ENCODE data around the gene MGLL.

MGLL gene

GRCh38 chr3:127722091-127722784, 100.1 kb downstream of the MGLL start:
- Mint-ChIP-seq H3K9me3 (ENCODE audit: low read depth) (no peaks in the 10 kb centered on the region), H3K36me3 (no peaks in the 10 kb centered on the region), H3K4me3 (no peak overlapping the region), H3K27me3 (peaks cover 1% of the 10 kb centered on the region), H3K4me1 (ENCODE audit: low read depth) (no peaks in the 10 kb centered on the region), H3K27ac (no peak overlapping the region)

- no peak overlapping the region for H3K4me3 Mint-ChIP-seq
- no peaks in the 10 kb centered on the region for H3K4me1 Mint-ChIP-seq (ENCODE audit: low read depth)
- H3K27ac Mint-ChIP-seq, result no peak overlapping the region
- peaks cover 1% of the 10 kb centered on the region for H3K27me3 Mint-ChIP-seq
- H3K9me3 Mint-ChIP-seq (ENCODE audit: low read depth), result no peaks in the 10 kb centered on the region
- H3K36me3 Mint-ChIP-seq, result no peaks in the 10 kb centered on the region
Measured at GRCh38 chr3:127720985-127721935, 101.1 kb downstream of the MGLL start.

- Mint-ChIP-seq H3K9me3 (ENCODE audit: low read depth) (no peaks in the 10 kb centered on the region), H3K4me3 (no peak overlapping the region), H3K4me1 (ENCODE audit: low read depth) (no peaks in the 10 kb centered on the region), H3K27ac (no peak overlapping the region), H3K27me3 (peaks cover 1% of the 10 kb centered on the region), H3K36me3 (no peaks in the 10 kb centered on the region)
Measured at GRCh38 chr3:127720161-127720823, 102.0 kb downstream of the MGLL start.

- Mint-ChIP-seq H3K27me3 (peaks cover 1% of the 10 kb centered on the region), H3K9me3 (ENCODE audit: low read depth) (no peaks in the 10 kb centered on the region), H3K27ac (no peak overlapping the region), H3K36me3 (no peaks in the 10 kb centered on the region), H3K4me3 (no peak overlapping the region), H3K4me1 (ENCODE audit: low read depth) (no peaks in the 10 kb centered on the region)
Measured at GRCh38 chr3:127719369-127719768, 102.9 kb downstream of the MGLL start.

- no peaks in the 10 kb centered on the region for H3K9me3 Mint-ChIP-seq (ENCODE audit: low read depth)
- H3K4me1 Mint-ChIP-seq (ENCODE audit: low read depth), result no peaks in the 10 kb centered on the region
- no peaks in the 10 kb centered on the region for H3K27me3 Mint-ChIP-seq
- H3K36me3 Mint-ChIP-seq, result no peaks in the 10 kb centered on the region
- no peak overlapping the region for H3K4me3 Mint-ChIP-seq
- no peak overlapping the region for H3K27ac Mint-ChIP-seq
Measured at GRCh38 chr3:127718916-127719290, 103.4 kb downstream of the MGLL start.

DNA sequence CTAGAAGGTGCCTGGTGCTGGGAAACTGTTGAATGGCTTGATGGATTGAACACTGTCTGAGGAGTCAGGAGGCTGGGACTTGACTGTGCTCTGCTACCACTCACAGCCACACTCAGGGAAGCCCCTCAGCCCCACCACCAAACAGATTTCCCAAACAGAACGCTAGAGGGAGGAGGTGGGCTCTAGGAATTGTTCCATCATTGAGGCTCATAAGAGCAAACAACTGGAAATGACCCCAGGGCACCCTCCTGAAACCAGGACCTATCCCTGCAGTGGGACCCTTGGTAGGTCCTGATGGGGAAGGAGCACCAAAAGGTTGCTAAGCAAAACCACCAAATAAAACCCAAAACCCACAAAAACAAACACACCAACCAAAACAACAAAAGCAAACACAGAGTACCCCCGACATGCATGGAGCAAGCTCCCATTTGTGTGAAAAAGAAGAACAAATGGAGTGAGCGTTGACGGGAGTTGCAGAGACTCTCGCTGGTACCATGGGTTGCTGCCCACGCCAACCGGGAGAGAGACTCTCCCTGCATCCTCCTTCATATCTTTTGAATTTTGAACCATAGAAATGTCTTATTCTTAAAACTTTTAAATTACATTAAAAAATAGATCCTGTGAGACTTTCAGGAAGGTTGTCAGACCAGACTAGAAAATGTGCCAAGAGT, 103.9 kb downstream of the MGLL start:
- H3K36me3 Mint-ChIP-seq, result no peaks in the 10 kb centered on the region
- no peak overlapping the region for H3K27ac Mint-ChIP-seq
- no peaks in the 10 kb centered on the region for H3K27me3 Mint-ChIP-seq
- no peak overlapping the region for H3K4me3 Mint-ChIP-seq
- no peaks in the 10 kb centered on the region for H3K4me1 Mint-ChIP-seq (ENCODE audit: low read depth)
- H3K9me3 Mint-ChIP-seq (ENCODE audit: low read depth), result no peaks in the 10 kb centered on the region

GRCh38 chr3:127717357-127718244, 104.7 kb downstream of the MGLL start:
- Mint-ChIP-seq H3K27ac (no peak overlapping the region), H3K36me3 (no peaks in the 10 kb centered on the region), H3K4me1 (ENCODE audit: low read depth) (no peaks in the 10 kb centered on the region), H3K9me3 (ENCODE audit: low read depth) (no peaks in the 10 kb centered on the region), H3K4me3 (no peak overlapping the region), H3K27me3 (no peaks in the 10 kb centered on the region)

- no peaks in the 10 kb centered on the region for H3K27me3 Mint-ChIP-seq
Measured at GRCh38 chr3:127716384-127716783, 105.9 kb downstream of the MGLL start.

GRCh38 chr3:127715532-127715931, 106.8 kb downstream of the MGLL start:
- Mint-ChIP-seq H3K27me3 (no peaks in the 10 kb centered on the region), H3K4me1 (ENCODE audit: low read depth) (no peaks in the 10 kb centered on the region), H3K27ac (no peak overlapping the region), H3K4me3 (no peak overlapping the region), H3K9me3 (ENCODE audit: low read depth) (no peaks in the 10 kb centered on the region), H3K36me3 (no peaks in the 10 kb centered on the region)

More at GRCh38 chr3:127716384-127716783, 105.9 kb downstream of the MGLL start:
- no peaks in the 10 kb centered on the region for H3K36me3 Mint-ChIP-seq
- H3K4me1 Mint-ChIP-seq (ENCODE audit: low read depth), result no peaks in the 10 kb centered on the region
- no peaks in the 10 kb centered on the region for H3K9me3 Mint-ChIP-seq (ENCODE audit: low read depth)
- no peak overlapping the region for H3K27ac Mint-ChIP-seq
- H3K4me3 Mint-ChIP-seq, result no peak overlapping the region

DNA sequence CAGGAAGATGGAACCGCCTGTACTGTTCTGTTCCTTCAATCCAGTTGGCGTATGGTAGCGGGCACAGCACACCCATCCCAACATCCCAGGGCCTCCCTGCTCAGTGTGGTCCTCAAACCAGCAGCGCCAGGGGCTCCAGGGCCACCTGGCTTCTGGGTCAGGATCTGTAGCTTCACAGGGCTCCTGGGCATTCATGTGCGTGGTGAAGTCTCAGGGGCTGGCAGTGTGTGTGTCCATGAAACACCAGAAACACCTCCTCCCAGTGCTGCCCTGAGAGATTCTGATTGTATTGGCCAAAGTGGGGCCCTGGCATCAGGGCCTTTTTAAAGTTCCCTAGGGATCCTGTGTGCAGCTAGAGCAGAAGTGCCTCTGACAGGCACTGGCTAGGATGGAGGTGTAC, 107.4 kb downstream of the MGLL start:
- Mint-ChIP-seq H3K9me3 (ENCODE audit: low read depth) (no peaks in the 10 kb centered on the region), H3K27me3 (no peaks in the 10 kb centered on the region), H3K36me3 (no peaks in the 10 kb centered on the region)

DNA sequence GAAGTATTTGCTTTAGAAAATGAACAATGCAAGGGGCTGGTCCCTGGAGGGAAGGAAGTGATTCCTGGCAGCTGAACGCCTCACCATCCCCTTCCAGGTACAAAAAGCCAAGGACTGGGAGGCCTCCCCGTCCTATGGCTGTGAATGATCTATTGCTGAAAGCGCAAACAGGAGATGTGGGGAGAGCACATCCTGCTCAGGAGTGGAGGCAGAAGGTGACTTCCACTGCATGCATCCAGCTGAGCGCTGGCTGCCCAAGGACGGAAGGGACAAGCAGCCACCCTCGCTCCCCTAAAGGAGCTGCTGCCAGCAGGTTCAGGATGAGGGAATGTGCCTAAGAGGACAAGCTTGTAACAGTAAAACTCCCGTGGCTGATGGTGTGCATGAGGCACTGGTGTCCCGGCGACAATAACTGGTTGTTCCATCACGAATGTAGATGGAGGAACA, 108.2 kb downstream of the MGLL start:
- Mint-ChIP-seq H3K36me3 (no peaks in the 10 kb centered on the region), H3K4me1 (ENCODE audit: low read depth) (no peaks in the 10 kb centered on the region), H3K4me3 (no peak overlapping the region), H3K27me3 (no peaks in the 10 kb centered on the region), H3K27ac (no peak overlapping the region), H3K9me3 (ENCODE audit: low read depth) (no peaks in the 10 kb centered on the region)

More for the DNA sequence above, 107.4 kb downstream of the MGLL start:
- no peak overlapping the region for H3K27ac Mint-ChIP-seq
- H3K4me3 Mint-ChIP-seq, result no peak overlapping the region
- no peaks in the 10 kb centered on the region for H3K4me1 Mint-ChIP-seq (ENCODE audit: low read depth)

DNA sequence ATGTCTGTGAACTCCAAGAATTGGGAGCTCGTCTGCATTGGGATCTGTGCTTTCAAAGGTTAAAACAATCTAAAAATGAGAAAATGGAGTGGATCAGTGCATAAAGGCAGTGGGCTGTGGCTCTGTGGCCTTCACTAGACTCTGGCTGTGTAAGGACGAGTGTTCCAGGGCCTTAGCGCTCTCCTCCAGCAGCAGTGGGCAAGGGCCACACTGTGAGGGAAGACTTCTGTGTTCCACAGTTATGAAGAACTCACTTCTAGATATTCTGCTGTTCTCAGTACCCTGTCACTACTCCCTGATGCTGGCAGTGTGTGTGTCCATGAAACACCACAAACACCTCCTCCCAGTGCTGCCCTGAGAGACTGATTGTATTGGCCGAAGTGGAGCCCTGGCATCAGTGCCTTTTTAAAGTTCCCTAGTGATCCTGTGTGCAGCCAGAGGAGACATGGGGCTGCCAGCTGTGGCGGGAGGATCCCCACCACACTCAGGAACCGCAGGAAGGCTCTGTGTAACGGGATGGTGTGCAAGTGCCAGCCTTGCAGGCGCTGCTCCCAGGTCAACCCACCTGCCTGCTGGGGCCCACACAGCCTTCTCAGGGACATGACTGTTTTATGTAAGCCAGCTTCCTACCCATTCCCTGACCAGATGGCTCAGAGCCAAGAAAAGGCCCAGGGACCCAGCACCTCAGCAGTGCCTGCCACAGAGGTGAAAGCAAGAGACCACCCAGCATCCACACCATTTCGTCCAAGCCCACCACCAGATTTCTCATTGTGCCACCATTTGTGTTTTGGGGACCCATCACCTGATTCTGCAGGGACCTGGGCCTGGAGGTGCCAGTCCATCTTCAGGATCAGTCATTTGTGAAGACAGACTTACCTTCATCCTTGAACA, 109.2 kb downstream of the MGLL start:
- Mint-ChIP-seq H3K4me1 (ENCODE audit: low read depth) (no peaks in the 10 kb centered on the region), H3K27ac (no peak overlapping the region), H3K9me3 (ENCODE audit: low read depth) (no peaks in the 10 kb centered on the region), H3K27me3 (no peaks in the 10 kb centered on the region), H3K4me3 (no peak overlapping the region), H3K36me3 (no peaks in the 10 kb centered on the region)

- Mint-ChIP-seq H3K4me3 (no peak overlapping the region), H3K27me3 (no peaks in the 10 kb centered on the region), H3K4me1 (ENCODE audit: low read depth) (no peaks in the 10 kb centered on the region), H3K9me3 (ENCODE audit: low read depth) (no peaks in the 10 kb centered on the region), H3K36me3 (no peaks in the 10 kb centered on the region), H3K27ac (no peak overlapping the region)
Measured at GRCh38 chr3:127712461-127712860, 109.9 kb downstream of the MGLL start.

All from activated naive CD8-positive, alpha-beta T cell (primary cell).